ENCODE data around the gene BAIAP2L2. TPM values are rescaled to one million over a fixed set of nuclear protein-coding genes. Genes with fewer than 3 reads are reported as not detected.

BAIAP2L2 gene
- total RNA-seq, 2 donors from 2014 or later = 59.1 to 76.6 TPM

DNA sequence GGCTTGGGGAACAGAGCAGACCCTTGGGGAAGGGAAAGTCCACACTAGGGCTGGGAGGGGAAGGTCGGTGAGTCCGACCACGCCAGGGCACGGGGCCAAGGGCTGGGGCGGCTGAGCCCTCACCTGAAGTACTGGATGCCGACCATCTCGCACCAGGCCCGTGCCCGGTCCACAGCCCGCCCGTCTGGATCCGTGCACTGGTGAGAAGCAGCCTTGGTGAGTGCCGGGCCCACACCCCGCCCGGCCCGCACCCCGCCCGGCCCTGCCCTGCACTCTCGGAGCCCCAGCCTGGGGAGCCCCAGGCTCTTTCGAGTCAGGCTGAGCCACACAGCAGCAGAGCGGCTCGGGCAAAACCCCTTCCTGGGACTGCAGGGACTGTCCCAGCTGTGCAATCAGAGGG, 1.9 kb upstream of the BAIAP2L2 start:
- intact Hi-C loops (cut with DNase I) = loop anchor here (10.0 kb wide), 2 partner anchors 122 to 242 kb away; no protein-coding TSS in a partner anchor
- peaks cover 28% of the 10 kb centered on the region for H3K4me1 ChIP-seq
- H3K36me3 ChIP-seq = no peaks in the 10 kb centered on the region

DNA sequence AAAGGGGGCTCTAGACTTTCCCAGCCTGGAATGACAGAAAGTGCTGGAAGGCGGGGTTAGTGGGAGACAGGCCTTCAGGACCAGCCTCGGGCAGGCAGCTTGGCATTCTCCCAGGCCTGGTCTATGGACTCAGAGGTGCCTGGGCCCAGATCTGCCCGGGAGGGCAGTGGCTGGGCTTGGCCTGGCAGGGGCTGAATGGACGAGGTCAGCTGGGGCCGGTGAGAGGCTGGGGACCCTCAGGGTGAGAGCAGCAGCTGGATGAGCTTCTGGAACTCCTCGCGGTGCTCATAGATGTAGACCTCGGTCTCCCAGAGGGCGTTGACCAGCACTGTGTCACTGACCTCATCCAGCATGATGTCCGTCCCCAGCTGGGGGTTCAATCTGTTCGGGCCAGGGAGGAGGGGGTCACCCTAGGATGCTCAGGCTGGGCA, 1.5 kb upstream of the BAIAP2L2 start:
- H3K36me3 ChIP-seq = no peaks in the 10 kb centered on the region
- H3K9ac ChIP-seq (ENCODE audit: low read depth in 2 of 2, low read length in 2 of 2) = peak overlapping the region in 1 of 2 donors; percentile 91
- no peaks in the 10 kb centered on the region for H3K9me3 ChIP-seq
- peak overlapping the region; percentile 96 for H3K27ac ChIP-seq
- H3K4me3 ChIP-seq = no peak overlapping the region
- intact Hi-C loops (cut with DNase I) = loop anchor here (10.0 kb wide), 2 partner anchors 123 to 243 kb away; no protein-coding TSS in a partner anchor
- H3K27me3 ChIP-seq = no peaks in the 10 kb centered on the region
- H3K4me1 ChIP-seq = peaks cover 28% of the 10 kb centered on the region
- TF ChIP-seq, protein P1, sequence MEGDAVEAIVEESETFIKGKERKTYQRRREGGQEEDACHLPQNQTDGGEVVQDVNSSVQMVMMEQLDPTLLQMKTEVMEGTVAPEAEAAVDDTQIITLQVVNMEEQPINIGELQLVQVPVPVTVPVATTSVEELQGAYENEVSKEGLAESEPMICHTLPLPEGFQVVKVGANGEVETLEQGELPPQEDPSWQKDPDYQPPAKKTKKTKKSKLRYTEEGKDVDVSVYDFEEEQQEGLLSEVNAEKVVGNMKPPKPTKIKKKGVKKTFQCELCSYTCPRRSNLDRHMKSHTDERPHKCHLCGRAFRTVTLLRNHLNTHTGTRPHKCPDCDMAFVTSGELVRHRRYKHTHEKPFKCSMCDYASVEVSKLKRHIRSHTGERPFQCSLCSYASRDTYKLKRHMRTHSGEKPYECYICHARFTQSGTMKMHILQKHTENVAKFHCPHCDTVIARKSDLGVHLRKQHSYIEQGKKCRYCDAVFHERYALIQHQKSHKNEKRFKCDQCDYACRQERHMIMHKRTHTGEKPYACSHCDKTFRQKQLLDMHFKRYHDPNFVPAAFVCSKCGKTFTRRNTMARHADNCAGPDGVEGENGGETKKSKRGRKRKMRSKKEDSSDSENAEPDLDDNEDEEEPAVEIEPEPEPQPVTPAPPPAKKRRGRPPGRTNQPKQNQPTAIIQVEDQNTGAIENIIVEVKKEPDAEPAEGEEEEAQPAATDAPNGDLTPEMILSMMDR (IDR thresholded peaks at IDR 0.05) = no peak
- DNase-seq = peak; percentile 79

More for the DNA sequence above, 1.9 kb upstream of the BAIAP2L2 start:
- TF ChIP-seq, protein P1 (IDR thresholded peaks at IDR 0.05) = no peak
- H3K4me3 ChIP-seq = no peak overlapping the region
- H3K27ac ChIP-seq = peak overlapping the region; percentile 96
- DNase-seq = peak; percentile 57
- H3K9ac ChIP-seq (ENCODE audit: low read depth in 2 of 2, low read length in 2 of 2) = peak overlapping the region in 1 of 2 donors; percentile 91
- H3K27me3 ChIP-seq = no peaks in the 10 kb centered on the region
- H3K9me3 ChIP-seq = no peaks in the 10 kb centered on the region

DNA sequence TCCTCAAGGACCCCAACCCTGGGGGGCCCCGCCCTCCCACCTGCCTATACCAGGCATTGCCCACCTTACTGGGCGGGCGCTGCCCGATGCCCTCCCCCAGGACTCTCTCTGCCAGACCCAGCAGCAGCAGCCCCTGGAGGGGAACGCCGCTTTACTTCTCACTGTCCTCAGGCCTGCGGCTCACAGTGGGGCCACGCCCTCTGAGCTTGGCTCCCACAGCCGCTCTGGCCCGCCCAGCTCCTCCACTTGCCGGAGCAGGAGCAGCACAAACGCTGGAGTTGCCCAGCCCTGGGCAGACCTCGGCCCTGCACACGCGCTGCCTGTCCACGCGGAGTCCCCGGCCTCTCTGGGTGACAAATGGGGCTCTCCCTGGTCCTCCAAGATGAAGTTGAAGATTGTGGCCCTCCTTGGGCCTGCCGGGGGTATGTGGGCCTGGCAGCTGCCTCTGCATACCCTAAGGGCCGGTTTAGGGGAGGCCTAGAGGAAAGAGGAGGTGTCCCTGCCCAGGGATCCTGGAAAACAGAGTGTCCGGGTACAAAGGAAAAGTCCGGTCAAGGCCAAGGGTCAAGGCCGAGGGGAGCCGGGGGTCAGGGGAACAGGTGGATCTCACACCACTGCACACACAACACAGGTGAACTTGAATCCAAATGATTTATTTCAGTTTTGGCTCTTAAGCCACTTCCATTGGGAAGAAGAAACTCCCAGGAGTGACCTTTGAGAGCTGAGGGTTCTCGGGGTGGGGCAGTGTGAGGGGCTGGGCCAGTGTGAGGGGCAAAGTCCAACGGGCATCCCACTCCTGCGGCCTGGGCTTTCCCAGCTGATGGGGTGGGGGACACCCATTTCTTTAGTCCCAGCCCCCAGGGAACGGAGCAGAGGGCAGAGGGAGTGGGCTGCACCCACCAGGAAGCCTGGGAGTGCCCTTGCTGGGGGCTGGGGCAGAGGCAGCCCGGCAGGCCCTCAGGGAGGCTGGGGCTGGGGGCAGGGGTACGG, 674 bp upstream of the BAIAP2L2 start:
- Histone ChIP-seq H3K36me3 (no peaks in the 10 kb centered on the region), H3K27ac (peak overlapping the region; percentile 96), H3K27me3 (no peaks in the 10 kb centered on the region), H3K4me1 (peaks cover 28% of the 10 kb centered on the region), H3K4me3 (peak overlapping the region; percentile 46), H3K9ac (ENCODE audit: low read depth in 2 of 2, low read length in 2 of 2) (peak overlapping the region; percentile 52 to 91), H3K9me3 (no peaks in the 10 kb centered on the region)
- peak; percentile 85 for DNase-seq
- TF ChIP-seq, protein P1 (IDR thresholded peaks at IDR 0.05) = no peak
- intact Hi-C loops (cut with DNase I) = loop anchor here (10.0 kb wide), 2 partner anchors 124 to 244 kb away; no protein-coding TSS in a partner anchor

DNA sequence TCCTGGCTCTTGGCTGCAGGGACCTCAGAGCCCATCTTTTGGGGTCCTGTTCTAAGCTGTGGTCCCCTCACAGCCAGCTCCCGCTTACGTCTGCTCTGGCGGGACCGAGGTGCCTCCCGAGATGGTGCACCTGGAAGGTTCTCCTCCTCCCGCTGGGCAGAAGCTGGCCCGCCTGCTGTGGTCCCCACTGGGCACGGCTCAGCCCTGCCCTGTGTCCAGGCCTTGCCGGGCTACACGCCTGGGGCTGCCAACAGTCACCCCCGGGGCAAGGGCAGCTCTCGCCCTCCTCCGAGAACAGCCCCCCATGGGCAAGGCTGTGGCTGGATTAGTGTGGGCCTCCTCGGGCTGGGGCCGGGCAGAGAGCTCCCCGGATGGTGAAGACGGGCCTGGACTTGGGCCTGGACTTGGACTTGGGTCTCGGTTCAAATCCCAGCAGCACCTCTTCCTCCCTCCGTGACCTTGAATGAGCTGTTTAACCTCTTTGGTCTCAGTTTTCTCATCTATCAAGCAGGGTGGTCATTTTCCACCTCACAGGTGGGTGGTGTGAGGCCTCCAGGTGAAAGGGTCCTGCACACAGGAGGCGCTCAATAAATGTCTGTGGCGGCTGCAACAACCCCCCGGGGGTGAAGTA, 998 bp downstream of the BAIAP2L2 start:
- Histone ChIP-seq H3K4me1 (peaks cover 28% of the 10 kb centered on the region), H3K27ac (peak overlapping the region; percentile 84)
- intact Hi-C loops (cut with DNase I) = loop anchor here (10.0 kb wide), 2 partner anchors 125 to 245 kb away; no protein-coding TSS in a partner anchor

More for the DNA sequence above, 998 bp downstream of the BAIAP2L2 start:
- Histone ChIP-seq H3K27me3 (no peaks in the 10 kb centered on the region), H3K36me3 (no peaks in the 10 kb centered on the region), H3K9me3 (no peaks in the 10 kb centered on the region), H3K9ac (ENCODE audit: low read depth in 2 of 2, low read length in 2 of 2) (peak overlapping the region in 1 of 2 donors; percentile 91), H3K4me3 (no peak overlapping the region)
- TF ChIP-seq, protein P1 (IDR thresholded peaks at IDR 0.05) = no peak
- no peak for DNase-seq

Measured in colonic mucosa (tissue), 4 donors.